ENCODE results near the gene ZYX. TPM values are rescaled to one million over a fixed set of nuclear protein-coding genes. Genes with fewer than 3 reads are reported as not detected.

ZYX gene
- polyA plus RNA-seq, 4 donors, result 80.4 to 137 (median 93.0) TPM

Other genes with a start within 250 kb of the ZYX start
- not detected for gene PIP, start 249.3 kb upstream of the ZYX start, polyA plus RNA-seq (ENCODE audit: insufficient read length in 4 of 4)
- gene TAS2R39, start 197.9 kb upstream of the ZYX start, polyA plus RNA-seq (ENCODE audit: insufficient read length in 4 of 4), result not detected
- not detected for gene TAS2R40, start 159.3 kb upstream of the ZYX start, polyA plus RNA-seq (ENCODE audit: insufficient read length in 4 of 4)
- 100 to 1,000 TPM in 3 of 4 donors, 10 to 100 TPM in 1; 86.8 to 227 (median 188) TPM for gene GSTK1, start 117.9 kb upstream of the ZYX start, polyA plus RNA-seq (ENCODE audit: insufficient read length in 4 of 4)
- gene TMEM139, start 96.4 kb upstream of the ZYX start, polyA plus RNA-seq (ENCODE audit: insufficient read length in 4 of 4), result 10 to 100 TPM in 3 of 4 donors, 1 to 10 TPM in 1; 2.7 to 72.7 (median 52.7) TPM
- 10 to 100 TPM; 38.5 to 60.1 (median 56.2) TPM for gene CASP2, start 93.0 kb upstream of the ZYX start, polyA plus RNA-seq (ENCODE audit: insufficient read length in 4 of 4)
- under 1 TPM; 0.10 to 0.24 (median 0.12) TPM for gene CLCN1, start 65.2 kb upstream of the ZYX start, polyA plus RNA-seq (ENCODE audit: insufficient read length in 4 of 4)
- 1 to 10 TPM; 2.3 to 4.9 (median 2.7) TPM for gene FAM131B, start 18.6 kb upstream of the ZYX start, polyA plus RNA-seq (ENCODE audit: insufficient read length in 4 of 4)
- 10 to 100 TPM in 3 of 4 donors, 1 to 10 TPM in 1; 4.1 to 23.5 (median 18.4) TPM for gene EPHA1, start 27.5 kb downstream of the ZYX start, polyA plus RNA-seq (ENCODE audit: insufficient read length in 4 of 4)
- not detected for gene TAS2R60, start 62.1 kb downstream of the ZYX start, polyA plus RNA-seq (ENCODE audit: insufficient read length in 4 of 4)
- gene TAS2R41, start 96.5 kb downstream of the ZYX start, polyA plus RNA-seq (ENCODE audit: insufficient read length in 4 of 4), result not detected
- gene CTAGE15, start 190.5 kb downstream of the ZYX start, polyA plus RNA-seq (ENCODE audit: insufficient read length in 4 of 4), result 1 to 10 TPM in 1 of 4 donors, under 1 TPM in 3; 0.07 to 2.3 (median 0.33) TPM
- gene TCAF2, start 239.6 kb downstream of the ZYX start, polyA plus RNA-seq (ENCODE audit: insufficient read length in 4 of 4), result 1 to 10 TPM; 1.0 to 3.6 (median 3.2) TPM